ENCODE data around the gene STMP1.
"Not testable (repeated sequence)": the region's sequence is repeated elsewhere in the genome, so short reads cannot be mapped to it uniquely, and the experiment has no call there.

Gene STMP1

DNA sequence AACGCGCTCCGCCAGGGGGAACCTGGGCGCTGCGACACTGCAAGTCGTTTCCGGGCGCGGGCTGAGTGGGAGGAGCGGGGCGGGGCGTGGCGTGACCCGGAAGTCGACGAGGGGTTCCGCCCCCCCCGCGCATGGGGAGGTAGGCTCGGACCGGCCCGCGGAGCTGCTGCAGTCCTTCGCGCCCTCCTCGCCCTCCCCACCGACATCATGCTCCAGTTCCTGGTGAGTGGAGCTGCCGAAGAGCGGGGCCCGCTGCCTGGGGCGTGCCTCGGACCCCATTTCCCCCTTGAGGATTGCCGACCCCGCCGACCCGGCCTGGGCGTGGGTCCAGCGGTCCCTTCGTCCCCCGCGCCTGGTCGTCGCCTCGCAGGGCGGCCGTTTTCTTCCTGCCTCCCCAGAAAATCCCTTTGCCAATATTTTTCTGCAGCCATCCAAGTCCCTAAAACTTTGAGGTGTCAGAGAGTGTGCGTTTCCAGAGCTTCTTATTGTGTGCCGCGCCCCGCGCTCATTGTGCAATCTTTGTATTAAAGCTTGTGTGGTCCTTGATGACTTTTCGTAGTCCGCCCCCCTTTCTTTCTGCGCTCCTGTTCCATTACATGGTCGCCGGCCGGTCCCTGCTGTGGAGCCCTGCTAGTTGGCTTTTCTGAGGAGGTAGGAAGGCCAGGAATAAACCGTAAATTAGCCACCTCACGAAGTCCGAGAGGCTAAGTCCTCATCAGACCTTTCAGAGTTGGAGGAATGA lies at the start of gene STMP1:
Gene STMP1 (plus strand): TSS at position 142 of the 742 bp plus-strand sequence.
- DNase-seq, result peak; percentile 95

DNA sequence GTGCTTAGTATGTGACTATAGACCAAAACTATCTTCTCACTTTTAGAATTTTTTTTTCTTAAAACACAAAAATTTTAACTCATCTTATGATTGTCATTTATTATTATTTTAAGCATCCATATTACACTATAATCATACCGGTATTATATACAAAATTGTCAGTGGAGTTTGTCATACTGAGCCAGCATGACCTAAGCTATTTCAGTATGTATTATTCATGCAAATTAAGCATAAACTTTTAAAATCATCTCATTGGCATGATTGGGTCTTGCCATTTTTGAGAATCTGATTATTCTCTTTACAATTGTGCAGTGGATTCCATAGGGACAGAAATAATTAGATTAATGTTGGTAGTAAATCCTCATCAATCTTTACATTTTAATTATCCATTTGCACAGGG lies 46.2 kb upstream of the STMP1 start:
- DNase-seq, result no peak

DNA sequence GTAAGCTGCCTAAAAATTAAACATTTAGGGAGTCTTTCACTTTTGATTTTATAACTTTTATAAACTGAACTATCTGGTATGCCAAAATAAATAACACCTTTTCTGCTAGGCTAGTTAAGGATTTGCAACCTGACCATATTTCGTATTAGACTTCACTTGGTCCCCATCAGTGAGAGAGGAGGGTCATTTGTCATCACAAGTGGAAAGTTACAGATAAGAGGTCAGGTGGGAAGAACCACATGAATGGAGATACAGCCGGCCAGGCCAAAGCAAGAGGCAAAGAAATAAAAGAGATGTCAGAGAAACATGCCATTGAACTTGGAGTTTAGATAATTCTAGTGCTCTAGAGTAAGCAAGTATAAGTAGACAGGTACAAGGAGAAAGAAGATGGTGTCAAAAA lies 44.5 kb upstream of the STMP1 start:
- no peak for DNase-seq

DNA sequence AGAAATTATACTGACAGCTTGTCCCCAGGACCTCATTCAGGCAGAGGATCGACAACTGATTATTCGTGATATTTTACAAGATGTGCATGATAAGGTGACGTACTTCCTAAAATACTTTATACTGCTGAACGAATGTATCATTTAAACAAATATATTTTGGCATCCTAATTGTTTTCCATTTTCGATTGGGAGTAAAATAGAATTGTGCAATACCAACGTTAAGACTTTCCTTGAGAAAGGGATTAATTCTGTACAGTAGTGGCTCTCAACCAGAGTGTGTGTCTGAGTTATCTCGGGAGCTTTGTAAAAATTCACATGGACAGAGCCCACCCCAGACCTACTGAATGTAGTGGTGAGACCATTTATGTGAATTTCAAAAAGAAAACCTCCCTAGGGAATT lies 43.8 kb upstream of the STMP1 start:
- no peak for DNase-seq

DNA sequence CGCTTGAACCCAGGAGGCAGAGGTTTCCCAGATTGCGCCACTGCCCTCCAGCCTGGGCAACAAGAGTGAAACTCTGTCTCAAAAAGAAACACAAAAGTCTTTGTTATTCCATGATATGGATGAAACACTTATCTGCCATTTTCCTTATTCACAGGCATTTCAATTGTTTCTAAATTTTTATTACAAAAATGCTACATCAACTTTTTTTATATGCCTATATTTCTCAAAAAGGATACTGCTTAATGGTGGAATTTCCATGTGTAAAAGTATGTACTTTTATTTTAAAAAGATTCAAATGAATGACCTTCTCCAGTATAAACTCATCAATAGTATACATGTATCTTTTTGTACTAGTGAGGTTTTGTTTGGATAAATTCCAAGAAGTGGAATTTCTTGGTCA lies 41.9 kb upstream of the STMP1 start:
- no peak for DNase-seq

DNA sequence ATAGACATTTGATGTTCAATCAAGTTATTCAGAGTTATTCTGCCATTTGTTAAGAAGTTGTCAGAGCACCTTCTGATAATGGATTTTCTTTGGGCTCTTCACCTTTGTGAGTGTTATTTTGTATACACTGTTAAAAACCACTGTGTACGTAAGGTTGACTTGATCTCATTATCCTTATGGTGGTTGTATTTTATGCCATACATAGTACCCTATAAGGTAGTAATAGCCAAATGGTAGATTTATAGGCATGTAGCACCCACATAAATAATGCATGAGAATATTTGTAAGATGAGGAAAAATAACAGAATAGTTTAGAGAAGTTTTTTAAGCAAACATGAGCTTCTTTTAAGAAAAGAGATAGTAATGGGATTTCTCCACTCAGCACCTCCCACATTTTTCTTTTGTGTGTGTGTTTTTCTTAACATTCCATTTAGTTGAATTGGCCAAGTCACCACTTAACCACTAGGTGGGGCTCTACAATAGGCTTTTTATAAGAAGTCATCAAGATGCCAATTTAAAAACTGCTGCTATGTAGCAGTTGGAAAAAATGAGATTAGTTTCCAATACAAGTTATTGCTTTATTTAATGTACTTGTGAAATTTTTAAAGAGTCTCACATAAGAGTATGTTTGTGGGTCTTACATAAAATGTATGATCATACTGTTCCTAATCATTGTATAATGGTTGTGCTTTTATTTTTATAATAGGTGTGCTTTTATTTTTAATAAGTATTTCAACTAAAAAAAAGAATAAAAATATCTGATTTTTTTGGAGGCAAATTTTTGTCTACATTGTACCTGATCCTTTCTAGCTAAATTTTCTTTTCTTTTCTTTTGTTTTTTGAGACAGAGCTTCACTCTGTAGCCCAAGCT lies 41.1 kb upstream of the STMP1 start:
- DNase-seq, result peak; percentile 28

DNA sequence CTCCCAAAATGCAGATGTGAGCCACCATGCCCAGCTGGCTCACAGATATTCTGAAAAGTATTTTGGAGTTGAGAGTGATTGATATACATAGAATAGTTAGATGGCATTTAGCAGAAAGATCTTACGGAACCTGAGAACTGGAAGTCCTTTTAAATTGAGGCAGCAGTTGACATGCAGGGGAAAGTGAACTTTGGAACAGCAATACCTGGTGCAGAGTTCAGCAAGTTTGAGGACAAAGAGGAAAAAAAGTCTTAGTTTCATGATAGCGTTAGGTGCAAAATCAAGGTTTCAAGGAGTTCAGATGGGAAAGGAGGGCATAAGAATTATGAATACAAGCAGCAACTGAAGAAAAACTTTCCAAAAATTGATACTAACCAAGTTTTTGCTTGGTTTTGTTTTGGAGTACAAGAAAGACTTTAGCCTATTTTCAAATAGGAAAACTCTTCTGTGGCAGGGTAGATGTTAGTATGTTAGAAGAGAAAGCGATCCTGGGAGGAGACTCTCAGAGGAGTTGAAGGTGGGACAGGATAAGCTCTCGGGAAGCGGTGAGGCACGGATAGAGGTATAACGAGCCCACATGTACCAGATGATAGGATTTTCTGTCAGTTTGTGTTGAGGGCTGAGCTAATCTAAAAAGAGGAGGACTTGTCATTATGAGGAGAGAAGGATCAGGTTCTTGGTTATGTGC lies 28.0 kb upstream of the STMP1 start:
- DNase-seq, result no peak

DNA sequence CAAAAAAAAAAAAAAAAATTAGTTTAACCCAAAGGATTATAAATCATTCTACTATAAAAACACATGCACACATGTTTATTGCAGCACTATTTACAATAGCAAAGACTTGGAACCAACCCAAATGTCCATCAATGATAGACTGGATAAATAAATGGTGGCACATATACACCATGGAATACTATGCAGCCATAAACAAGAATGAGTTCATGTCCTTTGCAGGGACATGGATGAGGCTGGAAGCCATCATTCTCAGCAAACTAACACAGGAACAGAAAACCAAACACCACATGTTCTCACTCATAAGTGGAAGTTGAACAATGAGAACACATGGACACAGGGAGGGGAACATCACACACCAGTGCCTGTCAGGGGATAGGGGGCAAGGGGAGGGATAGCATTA lies 22.6 kb upstream of the STMP1 start:
- not testable (repeated sequence) for DNase-seq

DNA sequence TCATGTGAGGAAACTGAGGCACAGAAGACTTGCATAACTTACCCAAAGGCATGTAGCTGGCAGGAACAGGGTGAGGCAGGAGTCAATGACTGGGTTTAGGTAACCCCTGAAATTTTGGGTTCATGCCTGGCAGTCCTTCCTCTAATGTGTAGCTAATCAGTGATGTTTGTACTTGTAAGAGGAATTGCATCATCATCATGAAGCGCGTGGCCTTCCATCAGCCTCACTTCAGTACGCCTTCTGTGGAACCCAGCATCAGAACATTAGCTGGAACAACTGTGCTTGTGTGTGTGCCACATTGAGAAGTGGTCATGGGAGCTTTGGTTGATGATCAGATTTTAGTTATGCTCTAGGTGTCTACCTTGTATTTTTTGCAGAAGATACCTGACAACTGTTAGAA lies 18.2 kb upstream of the STMP1 start:
- no peak for DNase-seq

DNA sequence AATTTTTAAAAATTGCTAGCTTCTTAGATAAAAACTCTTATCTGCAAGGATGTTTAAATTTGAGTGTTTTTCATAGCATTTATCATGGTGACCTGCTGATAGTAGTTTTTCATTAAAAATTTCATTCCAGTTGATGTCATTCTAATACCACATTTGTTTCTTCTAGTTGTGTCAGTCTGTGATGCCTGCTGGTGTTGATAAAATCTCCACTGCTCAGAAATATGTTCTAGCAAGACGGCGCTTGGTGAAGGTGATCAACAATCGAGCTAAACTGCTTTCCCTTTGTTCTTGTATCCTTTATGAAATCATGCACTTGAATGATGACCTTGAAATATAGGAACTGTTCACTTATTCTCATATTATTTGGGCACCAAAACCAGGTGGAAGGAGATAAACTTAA lies 17.6 kb upstream of the STMP1 start:
- no peak for DNase-seq

DNA sequence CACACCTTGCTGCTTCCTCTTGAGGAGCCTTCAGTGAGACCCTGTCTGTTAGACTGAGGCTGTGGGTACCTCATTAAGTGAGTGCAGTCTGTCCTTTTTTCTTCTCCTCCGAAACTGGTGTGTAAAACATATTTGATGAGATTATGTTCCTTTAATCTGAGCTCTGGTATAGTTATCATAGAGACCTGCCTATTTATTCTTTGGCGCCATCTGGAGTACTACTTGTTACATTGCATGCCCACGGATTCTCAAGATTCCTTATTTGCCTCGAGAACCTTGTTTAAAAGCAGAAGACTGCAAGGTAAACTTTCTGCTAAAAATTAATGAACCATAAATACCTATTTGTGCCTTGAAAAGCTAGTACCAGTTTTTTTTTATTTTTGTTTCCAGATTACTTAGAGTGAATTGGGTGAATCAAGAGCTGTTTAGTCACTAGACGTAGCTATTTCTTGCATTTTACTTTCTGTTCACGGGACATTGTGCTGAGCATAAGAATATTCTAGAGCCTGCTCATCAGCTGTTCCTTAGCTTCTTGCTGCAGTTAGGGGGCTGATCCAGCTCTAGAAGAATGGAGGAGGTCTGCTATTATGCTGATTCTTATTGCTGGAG lies 16.9 kb upstream of the STMP1 start:
- DNase-seq, result no peak

DNA sequence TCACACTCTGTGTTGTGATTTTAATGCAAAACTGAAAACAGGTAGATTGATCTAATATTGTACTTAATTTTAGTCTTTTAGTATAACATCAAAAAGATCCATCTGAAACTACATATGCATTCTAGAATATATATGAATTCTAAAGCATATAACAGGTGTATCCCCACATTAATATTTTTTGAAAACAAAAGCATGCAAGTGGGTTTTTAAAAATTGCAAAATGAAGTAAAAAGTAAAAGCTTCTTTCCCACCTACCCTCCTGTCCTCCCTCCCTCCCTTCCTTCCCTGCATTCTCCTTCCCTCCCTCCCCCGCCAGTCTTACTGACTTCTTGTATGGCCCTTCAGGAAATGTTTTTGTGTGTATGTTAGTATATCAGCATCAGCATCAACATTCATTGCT lies 14.6 kb upstream of the STMP1 start:
- DNase-seq, result no peak

DNA sequence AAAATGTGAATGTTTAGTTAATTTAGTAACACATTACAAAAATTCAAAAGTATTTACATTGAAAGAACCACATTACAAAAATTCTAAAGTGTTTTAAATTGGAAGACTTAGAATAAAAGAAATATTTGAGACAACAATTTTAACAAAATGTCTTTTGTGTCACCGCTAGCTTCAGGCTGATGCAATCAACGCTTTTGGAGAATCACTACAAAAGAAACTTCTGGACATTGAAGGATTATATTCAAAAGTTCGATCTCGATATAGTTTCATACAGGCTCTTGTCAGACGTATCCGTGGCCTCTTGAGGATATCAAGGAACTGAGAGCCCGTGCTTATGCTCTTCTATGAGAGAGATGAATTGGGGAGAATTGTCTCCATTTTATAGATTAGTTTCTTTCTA lies 14.1 kb upstream of the STMP1 start:
- DNase-seq, result no peak

DNA sequence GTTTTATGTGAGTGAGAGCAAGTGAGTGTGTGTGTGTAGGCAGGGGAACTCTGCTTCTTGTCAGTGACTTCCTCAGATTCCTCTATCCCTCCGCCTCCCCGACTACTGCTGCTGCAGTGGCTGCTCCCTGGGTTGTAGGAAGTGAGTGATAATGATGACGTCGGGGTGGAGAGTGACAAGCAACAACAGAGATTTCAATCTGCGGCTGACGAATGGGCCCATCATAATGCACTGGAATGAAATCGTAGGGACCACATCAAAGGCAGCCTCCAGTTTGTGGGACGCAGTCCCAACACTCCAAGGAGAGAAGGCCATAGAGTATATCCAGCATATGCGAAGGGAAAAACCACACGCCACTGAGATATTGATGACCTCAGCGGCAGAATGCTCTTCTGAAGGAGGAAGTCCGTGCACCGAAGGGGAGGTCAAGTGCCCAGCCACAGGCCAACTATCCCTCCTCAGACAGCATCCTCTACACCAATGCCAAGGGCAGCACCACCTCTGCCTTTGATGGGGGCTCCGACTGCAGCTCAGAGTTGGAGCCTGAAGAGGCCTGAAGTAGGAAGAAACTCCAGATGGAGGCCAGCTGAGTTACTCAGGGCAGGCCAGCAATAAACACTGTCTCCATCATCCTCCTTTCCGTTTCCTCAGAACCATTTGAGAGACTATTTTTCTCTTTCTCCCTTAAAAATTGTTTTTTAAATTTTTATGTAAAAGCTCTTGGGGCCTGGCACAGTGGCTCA lies 11.3 kb upstream of the STMP1 start:
- no peak for DNase-seq

DNA sequence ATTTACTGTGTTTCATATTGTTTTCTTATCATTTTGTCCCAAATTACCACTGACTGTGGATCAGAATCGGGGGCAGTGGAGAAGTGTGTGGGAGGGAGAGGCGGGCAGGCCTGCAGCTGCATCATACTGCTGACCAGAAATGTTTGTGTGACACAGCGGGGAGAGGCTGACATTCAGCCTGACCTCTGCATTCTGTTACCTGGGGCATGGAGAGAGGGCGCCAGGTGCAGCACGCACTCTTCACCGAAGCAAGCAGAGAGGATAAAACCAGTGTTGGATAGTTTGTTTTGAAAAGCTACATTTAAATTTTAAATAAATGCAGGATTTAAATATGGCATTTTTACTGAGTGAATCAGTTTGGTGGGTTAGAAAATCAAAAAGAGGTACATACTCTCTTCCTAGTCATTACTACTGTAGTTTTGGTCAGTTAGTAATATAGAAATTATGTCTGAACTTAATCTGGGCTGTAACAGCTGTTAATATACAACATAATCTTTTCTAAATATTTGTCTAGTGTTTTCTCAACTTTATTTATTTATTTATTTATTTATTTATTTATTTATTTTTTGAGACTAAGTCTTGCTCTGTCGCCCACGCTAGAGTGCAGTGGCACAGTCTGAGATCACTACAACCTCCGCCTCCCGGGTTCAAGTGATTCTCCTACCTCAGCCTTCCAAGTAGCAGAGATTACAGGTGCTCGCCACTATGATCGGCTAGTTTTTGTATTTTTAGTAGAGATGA lies 8.8 kb upstream of the STMP1 start:
- DNase-seq, result no peak

DNA sequence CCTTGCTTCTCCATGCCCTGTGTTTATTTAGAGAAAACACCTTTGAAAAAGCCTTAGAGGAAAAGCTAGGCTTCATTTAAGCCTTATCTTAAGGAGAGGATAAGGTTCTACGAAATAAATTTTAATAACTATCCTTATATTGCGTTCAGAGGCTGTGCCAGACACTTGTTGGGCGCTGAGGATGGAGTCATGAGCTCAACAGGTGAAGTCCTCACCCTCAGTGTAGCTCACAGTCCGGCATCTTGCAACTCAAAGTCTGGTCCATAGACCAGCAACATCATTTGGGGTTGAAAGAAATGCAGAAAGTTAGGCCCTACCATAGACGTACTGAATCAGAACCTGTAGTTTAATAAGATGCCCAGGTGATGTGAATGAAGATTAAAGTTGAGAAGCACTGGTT lies 3.8 kb upstream of the STMP1 start:
- DNase-seq, result no peak

DNA sequence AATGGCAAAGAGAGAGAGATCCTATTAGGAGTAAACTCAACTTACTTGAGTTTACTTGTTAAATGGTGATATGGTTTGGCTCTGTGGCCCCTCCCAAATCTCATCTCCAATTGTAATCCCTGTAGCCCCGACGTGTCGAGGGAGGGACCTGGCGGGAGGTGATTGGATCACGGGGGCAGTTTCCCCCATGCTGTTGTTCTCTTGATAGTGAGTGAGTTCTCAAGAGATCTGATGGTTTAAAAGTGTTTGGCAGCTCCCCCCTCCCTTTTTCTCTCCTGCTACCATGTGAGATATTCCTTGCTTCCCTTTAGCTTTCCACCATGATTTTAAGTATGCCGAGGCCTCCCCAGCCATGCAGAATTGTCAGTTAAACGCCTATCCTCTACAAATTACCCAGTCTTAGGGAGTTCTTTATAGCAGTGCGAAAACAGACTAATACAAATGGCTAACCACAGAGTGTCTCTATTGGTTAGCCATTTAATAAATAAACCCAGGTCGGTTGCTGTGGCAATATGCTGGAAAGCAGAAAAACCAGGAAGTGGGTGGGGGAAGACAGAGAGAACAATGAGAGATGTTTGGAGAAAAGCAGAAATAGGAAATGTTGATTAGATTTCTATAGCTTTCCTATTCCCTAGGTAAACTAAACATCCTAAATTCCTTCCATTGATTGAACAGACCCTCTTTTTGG lies 3.0 kb upstream of the STMP1 start:
- DNase-seq, result no peak

DNA sequence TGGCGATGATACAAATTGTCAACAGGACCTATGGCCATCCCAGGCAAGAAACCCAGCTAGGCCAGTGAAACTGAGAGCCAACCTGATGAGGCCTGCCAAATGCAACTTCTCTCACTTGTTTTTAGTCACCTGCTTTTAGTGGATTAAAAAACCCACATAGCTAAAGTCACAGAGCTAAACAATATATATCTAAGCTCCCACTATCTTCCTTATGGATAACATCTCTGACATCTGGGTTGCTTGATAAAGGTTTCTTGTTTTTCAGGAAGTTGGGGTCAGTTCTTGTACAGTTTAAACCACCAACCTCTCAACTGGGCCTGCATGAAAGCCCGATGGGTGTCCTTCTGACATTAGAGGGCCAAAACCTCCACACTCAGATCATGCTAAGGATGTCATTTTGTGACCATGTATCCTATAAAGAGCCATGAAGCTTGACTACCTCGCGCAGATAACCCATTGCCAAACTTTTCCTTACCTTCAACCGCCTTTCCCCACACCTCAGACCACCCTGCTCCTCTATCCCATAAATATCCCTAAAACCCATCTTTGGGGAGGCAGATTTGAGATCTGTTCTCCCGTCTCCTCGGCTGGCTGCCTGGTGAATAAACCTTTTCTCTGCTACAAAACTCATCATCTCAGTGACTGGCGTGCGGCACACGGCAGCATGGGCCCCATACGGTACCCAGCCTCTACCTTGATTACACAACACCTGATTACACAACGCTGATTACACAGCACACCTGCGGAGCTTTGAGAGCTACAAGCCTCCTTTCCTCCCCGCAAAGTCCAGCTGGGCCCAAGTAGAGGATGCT lies 797 bp upstream of the STMP1 start:
- DNase-seq, result peak; percentile 35

DNA sequence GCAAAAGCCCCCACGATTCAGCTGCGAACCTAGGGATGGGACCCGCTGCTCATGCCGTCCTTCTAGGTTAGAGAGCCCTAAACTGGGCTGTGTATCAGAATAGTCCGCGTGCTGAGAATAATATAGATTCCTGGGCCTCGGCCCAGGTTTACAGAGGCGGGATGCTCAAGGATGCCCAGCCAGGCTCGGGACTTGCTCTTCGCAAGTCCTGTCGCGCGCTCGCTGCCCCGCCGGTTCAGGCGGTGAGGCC lies 266 bp upstream of the STMP1 start:
- no peak for DNase-seq

DNA sequence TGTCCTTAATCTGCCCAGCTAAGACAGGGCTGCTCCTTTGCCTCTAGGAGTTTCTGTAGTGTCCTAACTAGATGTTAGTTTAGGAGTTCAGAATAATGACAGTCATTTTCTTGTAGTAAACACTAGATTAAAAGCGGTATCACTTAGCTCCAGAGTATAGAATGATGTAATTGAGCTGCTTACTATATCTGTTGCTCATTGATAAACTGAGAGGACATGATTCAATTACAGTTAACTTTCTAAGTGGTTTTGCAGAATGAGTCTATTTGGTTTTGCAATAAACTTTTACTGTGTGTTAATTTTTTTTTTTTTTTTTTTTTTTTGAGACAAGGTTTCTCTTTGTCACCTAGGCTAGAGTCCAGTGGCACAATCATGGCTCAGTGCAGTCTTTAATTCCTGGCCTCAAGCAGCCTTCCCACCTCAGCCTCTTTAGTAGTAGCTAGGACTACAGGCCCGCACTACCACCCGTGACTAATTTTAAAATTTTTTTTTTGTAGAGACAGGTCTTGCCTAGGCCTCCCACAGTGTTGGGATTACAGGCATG lies 1.8 kb downstream of the STMP1 start:
- DNase-seq, result no peak

Data from NCI-H2107 (cell line).